ENCODE measurements around the gene SMC4.

DNA sequence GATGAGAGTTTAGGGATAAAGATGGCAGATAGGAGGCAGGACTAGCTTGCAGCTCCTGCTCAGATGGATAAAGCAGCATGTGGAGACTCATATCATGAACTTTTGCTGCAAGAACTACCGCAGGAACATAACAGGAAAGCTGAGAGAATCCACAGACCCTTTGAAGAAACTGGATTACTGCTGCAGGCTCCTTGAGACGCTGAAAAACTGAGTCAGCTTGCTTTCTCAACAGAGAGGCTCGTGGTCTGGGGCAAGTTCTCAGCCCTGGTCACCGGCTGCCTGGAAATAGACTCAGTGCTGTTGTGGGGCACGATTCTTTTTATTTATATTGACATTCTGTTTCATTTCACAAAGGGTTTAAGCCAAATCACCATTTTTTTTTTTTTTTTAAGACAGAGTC is 78.9 kb downstream of the SMC4 start:
- TF ChIP-seq SP1 (IDR thresholded peaks at IDR 0.05) (no peak), LEF1 (IDR thresholded peaks at IDR 0.05; ENCODE audit: borderline replicate concordance) (no peak), FOXM1 (IDR thresholded peaks at IDR 0.05; ENCODE audit: borderline replicate concordance) (no peak), TARDBP (IDR thresholded peaks at IDR 0.05) (no peak), ZNF384 (IDR thresholded peaks at IDR 0.05) (no peak), HDGF (IDR thresholded peaks at IDR 0.05; ENCODE audit: borderline replicate concordance) (no peak), ARNT (IDR thresholded peaks at IDR 0.05) (no peak), SUZ12 (IDR thresholded peaks at IDR 0.05) (no peak), BHLHE40 (IDR thresholded peaks at IDR 0.05; ENCODE audit: borderline replicate concordance) (no peak), L3MBTL2 (conservative IDR thresholded peaks at IDR 0.05) (no peak), ELF4 (IDR thresholded peaks at IDR 0.05) (no peak)
